ENCODE data around the gene TBX10.
"Not testable (repeated sequence)": the region's sequence is repeated elsewhere in the genome, so short reads cannot be mapped to it uniquely, and the experiment has no call there.

The TBX10 gene

DNA sequence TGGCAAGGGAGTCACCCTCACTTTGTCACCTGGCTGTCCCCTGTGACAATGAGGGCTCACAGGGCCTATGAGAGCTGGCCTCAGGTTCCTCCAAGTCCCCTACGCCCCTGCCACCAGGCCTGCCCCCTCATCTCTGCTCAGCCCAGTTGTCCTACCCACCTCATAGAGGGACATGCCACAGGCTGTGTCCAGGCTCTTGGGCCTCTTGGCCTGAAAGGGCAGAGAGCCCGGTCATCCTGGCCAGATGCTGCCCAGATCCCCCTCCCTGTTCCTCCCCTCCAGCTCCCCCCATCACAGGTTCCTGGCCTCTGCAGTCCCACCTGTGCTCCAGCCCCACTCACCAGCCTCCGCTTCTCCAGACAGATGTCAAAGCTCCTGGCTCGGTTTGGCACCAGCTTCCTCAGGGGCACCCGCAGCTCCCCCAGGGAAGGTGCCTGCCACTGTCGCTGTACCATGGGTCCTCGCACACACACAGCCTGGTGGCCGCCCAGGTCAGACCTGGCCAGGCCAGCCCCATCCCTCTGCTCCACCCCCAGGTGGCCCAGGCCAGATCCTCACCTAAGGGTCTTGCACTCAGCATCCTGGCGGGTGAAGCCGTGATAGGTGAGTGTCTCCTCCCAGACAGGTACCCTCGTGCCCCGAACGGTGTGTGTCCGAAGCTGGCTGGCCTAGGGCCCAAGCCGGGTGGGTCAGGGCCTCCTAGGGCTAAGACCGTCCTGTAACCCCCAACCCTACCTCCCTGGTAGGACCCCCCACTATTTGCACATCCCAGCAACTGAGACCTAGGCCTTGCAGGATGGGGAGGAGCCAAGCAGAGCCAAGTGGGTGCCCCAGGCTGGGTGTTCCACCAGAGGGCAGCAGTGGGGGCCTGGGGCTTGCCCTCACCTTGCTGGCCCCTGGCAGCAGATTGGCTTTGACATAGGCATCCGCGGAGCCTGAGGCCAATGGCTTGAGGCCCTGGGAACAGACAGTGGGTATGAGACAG, 24.5 kb downstream of the TBX10 start:
- DNase-seq, result peak; percentile 10

DNA sequence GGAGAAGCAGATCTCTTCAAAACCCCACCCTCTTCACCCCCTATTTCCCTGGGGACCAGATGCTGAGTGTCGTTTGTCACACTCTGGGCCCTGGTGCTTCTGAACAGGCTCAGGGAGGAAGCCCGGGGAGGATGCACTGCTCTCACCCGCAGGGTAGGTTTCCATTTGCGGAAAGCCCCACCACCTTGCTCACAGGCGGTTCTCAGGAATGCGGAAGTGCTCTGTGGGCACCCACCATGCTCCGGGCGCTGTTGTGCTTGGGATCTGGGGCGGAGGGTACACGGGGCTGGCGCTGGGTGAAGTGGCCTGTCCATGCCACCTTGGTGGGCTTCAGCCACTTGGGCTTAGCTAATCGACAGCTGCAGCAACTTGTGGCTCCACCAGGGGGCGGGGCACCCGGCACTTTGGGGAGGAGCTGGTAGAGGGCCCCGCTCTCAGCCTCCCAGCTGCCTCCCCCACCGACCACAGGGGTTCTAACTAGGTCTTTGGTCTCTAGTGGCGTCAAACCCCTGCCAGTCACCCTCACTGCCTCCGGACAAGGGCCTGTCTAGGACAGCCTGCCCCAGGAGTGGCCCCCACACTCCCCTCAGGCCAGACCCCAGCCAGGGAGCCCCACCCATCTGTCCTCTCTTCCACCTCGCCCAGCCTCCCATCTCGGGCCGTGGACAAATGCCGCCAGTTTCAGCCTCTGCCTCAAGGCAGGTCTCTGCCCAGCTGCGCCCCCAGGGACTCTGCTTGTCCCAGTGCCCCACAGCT, 25.4 kb downstream of the TBX10 start:
- DNase-seq, result peak; percentile 78

DNA sequence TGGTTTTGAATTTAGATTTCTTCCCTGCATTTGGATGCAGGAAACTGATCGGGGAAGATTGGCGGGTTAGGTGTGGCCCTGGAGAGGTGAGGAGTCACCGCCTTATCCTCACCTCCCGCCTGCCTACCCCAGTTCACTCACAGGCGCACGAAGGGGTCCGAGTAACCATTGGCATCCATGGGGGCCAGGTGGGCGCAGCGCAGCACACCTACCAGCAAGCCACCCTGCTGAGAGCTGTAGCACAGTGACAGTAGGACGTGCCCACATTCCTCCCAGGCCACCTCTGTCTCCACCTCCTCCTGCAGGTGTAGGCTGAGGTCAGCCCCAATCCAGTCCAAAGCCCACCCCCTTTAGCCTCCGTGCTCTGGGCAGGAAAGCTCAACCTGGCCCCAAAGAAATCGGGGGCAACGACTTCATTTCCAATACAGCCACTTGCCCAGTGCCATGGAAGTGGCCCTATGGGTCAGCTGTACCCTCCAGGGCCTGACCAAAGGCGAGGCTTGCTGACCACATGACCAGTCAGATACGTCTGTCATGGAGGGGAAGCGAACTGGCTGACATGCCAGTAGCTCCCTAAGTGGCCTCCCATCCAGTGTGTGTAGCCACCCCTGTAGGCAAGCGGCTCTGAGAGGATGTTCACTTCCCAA, 26.1 kb downstream of the TBX10 start:
- no peak for DNase-seq

DNA sequence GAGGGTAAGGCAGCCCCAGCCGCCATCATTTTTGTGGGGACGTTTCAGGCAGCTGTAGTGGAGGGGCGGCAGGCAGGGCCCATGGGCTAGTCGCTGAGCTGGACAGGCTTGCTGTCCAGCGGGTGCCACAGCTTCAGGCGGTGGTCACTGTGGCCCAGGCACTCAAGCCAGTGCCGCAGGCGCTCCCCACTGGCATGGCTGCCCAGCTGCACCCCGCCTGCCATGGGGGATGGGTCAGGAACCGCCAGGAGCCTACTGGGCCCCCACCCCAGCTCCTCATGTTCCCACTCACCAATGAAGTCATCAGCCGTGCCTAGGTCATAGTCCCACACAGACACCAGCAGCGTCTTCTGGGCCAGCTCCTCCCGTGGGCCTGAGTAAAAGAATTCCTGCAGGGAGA, 26.8 kb downstream of the TBX10 start:
- no peak for DNase-seq

DNA sequence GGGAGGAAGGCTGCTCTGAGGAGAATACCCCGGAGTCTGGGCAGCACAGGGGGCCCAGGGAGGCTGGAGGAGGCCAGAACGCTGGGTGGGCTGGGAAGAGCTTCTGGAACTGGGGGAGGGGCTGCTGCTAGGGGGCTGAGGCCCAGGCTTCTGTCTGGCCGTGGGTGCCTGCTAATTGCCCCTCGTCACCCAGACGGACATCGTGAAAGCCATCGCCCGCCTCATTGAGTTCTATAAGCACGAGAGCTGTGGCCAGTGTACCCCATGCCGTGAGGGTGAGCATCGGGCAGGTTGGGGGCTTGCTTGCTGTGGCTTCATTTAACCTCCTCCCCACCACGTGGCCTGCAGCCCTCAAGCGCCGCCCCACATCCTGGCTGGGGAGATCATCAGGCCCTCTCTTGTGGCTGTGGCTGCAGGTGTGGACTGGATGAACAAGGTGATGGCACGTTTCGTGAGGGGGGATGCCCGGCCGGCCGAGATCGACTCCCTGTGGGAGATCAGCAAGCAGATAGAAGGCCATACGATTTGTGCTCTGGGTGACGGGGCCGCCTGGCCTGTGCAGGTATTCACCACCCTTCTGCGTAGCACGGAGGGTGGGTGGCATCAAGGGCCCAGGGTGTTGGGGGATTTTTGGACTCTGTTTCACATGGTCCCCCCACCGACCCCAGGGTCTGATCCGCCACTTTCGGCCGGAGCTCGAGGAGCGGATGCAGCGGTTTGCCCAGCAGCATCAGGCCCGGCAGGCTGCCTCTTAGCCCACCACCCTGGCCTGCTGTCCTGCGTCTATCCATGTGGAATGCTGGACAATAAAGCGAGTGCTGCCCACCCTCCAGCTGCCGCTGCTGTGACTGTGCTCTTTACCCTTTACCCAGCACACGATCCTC, 27.6 kb downstream of the TBX10 start:
- no peak for DNase-seq

DNA sequence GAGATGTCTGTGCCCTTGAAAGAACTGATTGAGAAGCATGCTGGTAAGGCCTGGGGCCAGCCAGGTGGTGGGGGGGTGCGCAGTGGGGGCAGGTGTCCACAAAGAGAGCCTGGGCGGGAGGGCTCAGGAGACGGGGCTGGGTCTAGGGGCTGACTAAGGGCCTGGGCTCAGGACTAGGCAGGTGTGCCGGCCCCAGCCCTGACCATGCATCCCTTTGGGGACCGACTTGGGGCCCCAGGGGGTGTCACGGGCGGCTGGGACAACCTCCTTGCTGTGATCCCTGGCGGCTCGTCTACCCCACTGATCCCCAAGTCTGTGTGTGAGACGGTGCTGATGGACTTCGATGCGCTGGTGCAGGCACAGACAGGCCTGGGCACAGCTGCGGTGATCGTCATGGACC, 28.4 kb downstream of the TBX10 start:
- DNase-seq, result no peak

DNA sequence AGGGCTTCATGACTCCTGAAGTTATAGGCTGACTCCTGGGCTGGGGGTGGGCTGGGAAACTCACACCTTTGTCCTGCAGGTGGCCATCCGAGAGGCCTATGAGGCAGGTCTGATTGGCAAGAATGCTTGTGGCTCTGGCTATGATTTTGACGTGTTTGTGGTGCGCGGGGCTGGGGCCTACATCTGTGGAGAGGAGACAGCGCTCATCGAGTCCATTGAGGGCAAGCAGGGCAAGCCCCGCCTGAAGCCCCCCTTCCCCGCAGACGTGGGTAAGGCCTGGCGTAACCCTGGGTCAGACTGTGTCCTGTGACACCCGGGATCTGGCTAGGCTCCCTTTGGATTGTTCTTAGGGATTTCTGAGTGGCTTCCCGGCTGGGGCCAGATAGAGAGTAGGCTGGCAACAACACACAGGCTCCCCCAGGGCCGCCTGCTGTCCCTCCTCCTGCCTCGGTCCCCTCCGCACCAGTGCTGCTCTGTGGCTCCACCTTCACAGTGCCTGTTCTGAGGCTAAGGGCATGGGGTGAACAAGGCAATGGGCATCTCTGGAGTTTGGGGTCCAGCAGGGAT, 29.2 kb downstream of the TBX10 start:
- no peak for DNase-seq

DNA sequence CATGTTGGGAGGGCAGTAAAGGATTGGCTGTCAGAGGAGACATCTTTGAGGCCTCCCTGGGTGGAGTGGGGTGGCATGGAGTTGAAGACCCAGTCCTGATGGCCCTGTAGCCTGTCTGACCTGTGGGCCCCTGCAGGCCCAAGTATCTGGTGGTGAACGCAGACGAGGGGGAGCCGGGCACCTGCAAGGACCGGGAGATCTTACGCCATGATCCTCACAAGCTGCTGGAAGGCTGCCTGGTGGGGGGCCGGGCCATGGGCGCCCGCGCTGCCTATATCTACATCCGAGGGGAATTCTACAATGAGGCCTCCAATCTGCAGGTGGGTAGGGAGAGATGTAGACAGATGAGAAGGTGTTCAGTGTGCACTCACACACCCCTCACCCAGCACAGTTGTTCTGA, 30.2 kb downstream of the TBX10 start:
- no peak for DNase-seq

DNA sequence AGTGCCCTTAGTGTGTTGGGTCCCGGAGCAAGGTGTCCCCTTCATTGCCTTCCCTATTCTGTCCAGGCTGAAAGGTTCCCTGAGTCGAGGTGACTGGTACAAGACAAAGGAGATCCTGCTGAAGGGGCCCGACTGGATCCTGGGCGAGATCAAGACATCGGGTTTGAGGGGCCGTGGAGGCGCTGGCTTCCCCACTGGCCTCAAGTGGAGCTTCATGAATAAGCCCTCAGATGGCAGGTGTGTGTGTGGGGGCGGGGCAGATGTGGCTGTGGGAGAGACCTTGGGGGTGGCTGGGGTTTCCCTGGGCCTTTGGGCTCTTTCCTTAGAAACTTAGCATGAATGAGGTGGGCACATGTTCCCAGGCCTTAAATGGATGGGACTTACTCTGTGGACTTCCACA, 31.1 kb downstream of the TBX10 start:
- DNase-seq, result no peak

DNA sequence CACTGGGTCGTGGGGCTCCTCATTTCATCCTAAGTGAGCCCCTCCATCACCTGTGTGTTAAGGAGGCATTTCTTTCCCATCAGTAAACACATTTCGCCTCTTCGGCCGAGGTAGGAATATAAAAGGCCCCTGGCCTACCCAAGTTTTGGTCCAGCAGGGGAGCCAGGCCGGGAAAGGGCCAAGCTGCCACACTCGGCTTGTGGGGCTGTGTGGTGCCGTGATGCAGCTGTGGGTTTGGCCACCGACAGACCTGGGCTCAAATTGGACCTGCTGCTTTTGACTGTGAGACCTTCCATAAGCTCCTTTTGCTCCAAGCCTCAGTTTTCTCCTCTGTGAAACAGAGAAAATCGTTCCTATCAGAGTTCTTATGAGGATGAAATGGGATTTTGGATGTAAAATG, 32.1 kb downstream of the TBX10 start:
- no peak for DNase-seq

DNA sequence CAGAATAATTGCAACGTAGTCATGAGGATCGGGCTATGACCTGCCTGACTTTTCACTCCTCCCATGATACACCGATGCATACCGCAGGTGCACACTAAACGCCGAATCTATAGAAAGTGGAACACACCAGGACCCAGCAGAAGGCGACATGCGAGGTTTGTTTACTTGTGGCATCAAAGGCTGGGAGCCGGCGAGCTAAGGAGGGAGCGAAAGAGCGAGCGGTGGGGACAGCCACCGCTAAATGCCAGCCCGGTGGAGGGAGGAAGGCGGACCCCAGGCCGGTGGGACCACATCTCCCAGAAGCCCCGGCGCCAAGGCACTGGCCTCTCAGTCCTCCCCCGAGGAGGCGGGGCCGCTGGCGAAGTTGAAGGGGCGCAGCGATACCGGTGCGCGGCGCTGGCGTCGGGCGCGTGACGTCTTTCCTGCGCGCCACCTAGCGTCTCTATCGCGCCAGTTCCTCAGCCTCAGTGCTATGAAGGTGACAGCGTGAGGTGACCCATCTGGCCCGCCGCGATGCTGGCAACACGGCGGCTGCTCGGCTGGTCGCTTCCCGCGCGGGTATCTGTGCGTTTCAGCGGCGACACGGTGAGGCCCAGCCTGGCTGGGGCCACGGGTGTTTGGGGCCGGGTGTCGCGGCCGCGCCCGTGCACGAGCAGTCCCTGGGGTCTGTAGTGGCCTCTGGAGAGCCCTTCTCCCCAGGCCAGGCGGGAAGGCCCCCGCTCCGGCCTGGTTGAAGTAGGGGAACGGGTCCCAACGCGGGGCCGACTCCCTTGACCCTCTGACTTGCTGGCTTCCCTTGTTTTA, 32.9 kb downstream of the TBX10 start, which contains the start of gene NDUFV1:
TSS of gene NDUFV1 (plus strand) at position 445 of the 804 bp plus-strand sequence. CDS start at position 514, 69 bp downstream.
- DNase-seq, result peak; percentile 94

DNA sequence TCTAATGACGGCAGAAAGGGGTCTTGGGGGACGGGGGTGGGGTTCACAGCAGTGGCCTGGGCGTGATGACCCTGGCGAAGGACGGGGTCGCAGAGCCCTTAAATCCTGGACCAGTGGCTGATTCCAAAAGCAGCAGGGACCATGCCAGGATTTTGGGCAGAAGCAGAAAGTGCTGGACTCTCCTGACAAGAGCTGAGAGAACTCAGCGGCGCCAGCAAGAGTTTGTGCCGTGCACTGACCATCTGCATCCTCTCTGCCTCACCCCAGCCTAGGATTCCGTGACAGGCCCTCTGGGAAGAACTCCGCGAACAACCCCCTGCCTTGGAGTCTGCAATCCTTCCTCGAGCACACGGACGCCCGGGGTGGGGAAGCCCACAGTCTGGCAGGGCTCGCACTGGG, 33.5 kb downstream of the TBX10 start:
- no peak for DNase-seq

DNA sequence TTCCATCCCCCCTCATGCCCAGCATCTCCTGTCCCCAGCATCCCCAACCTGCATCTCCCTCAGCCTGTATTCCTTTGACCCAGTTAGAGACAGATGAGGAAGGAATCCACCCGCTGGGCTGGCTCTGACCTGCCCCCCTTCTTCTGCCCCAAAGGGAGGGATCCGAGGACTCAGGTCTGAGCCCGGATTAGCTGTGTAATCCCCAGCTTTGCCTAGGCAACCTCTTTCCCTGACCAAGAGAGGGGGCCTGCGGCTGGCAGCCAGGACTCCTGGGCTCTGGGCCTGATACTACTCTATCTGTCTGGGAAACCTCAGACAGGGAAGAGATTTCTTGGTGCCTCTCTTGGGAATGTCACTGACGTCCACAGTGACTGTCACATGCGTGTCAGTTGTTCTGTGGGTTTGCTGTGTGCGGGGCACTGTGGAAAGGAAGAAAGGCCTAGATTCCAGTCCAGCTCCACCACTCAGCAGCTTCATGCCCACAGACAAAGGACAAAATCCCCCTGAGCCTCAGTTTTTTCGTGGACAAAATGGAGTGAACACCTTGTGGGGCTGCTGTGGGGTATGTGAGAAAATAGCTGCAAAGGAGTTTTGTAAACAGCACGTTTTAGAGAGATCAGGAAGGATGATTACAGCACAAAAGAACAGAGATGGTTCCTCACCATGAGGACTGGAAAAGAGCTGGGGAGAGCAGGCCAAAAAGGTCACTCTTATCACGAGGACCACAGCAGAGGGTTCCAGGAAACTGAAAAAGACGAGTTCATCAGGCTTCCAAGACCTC, 34.1 kb downstream of the TBX10 start:
- no peak for DNase-seq

DNA sequence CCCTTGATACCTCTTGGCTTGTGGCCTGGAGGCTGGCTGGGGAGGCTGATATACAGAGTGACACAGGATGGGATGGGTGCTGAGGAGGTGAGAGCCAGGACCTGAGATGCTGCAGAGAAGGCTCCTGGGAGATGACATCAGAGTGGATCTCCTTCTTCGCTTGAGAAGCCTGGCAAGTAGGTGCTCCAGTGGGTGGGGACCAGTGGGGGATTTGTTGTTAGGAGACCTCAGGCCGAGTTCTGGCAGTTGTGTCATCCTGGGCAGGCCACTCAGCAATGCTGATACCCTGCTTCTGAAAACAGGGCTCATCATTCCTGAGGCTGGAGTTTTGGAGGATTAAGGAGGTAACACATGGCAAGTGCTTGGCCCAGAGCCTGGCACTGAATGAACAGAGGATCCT, 34.7 kb downstream of the TBX10 start:
- DNase-seq, result no peak

DNA sequence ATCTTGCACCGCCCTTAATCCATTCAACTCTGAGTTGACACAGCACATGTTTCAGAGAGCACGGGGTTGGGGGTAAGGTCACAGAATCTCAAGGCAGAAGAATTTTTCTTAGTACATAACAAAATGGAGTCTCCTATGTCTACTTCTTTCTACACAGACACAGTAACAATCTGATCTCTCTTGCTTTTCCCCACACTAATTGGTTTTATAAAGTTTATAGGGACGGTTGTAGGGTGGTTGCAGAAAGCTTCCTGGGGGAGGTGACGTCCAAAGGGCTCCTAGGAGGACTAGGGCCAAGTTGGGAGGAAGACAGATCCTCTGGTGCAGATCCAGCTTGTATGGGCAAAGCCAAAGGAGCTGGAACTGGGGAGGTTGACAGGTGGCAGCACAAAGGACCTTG, 35.4 kb downstream of the TBX10 start:
- DNase-seq, result not testable (repeated sequence)

DNA sequence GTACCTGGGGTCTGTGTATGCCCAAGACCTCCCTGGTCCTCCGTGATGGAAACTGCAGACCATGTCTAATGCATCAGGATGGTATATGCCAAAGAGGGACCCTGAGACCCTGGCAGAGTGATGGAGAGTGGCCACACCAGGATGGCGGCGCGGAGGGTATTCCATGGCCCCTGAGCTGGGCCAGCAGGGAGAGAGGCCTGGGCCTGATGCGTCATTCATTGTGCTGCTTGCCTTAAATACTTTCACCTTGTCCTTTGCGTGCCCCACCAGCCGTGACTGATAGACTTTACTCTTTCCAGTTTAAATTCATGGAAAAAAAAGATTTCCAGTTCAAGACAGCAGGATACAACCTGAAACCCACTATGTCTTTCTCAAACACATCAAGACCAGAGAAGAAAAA, 38.5 kb downstream of the TBX10 start:
- DNase-seq, result no peak

DNA sequence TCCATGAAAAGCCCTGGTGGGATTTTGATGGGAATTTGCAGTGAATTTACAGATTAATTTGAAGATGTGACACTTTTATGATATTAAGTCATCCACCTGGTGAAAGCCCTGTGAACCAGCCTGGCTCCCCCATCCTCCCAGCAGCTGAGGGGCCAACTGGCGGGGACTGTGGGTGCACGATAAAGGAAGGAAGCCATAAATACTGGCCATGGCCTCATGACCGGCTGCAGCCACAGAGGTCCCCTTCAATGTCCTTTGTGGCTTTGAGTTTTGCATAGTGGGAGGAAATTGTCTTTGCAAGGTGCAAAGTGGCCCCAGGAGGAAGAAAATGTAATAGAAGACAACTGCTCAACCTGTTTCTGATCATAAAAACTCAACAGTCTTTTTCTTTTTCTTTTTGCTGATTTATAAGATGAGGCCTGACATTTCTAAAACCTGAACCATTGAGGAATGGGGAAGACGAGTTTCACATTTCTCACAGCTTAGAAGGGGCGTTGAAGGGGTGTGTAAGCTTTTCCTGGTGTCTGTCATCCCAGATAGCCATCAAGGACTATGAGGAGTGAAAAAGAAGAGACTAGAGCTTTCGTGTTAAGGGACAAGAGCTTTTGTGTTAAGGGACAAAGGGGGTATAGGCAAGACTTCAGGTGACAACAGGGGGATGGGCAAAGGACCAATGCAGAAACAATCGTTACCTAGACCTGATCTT, 39.1 kb downstream of the TBX10 start:
- no peak for DNase-seq

DNA sequence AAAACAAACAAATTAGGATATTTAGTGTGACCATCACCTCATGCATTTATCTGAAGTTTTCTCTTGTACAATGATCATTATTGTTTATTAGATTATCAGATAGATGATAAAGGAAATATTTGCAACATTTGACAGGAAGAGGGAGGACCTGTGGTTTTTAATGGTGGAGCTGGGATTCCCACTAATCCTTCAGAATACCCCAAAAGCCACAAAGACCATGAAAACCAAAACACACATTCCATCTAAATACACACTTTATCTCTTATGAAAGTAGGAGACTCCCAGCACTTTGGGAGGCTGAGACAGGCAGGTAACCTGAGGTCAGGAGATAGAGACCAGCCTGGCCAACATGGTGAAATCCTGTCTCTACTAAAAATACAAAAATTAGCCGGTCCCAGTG, 40.4 kb downstream of the TBX10 start:
- no peak for DNase-seq

DNA sequence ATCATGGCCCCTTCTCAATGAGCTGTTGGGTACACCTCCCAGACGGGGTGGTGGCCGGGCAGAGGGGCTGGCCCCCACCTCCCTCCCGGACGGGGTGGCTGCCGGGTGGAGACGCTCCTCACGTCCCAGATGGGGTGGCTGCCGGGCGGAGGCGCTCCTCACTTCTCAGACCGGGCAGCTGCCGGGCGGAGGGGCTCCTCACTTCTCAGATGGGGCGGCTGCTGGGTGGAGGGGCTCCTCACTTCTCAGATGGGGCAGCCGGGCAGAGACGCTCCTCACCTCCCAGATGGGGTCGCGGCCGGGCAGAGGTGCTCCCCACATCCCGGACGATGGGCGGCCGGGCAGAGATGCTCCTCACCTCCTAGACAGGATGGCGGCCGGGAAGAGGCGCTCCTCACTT, 41.6 kb downstream of the TBX10 start:
- not testable (repeated sequence) for DNase-seq

DNA sequence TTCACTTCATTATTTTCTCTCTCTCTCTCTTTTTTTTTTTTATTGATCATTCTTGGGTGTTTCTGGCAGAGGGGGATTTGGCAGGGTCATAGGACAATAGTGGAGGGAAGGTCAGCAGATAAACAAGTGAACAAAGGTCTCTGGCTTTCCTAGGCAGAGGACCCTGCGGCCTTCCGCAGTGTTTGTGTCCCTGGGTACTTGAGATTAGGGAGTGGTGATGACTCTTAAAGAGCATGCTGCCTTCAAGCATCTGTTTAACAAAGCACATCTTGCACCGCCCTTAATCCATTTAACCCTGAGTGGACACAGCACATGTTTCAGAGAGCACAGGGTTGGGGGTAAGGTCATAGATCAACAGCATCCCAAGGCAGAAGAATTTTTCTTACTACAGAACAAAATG, 42.1 kb downstream of the TBX10 start:
- not testable (repeated sequence) for DNase-seq

Measured in effector CD8-positive, alpha-beta T cell (primary cell).